CD14-positive monocyte (primary cell): ENCODE data around the gene RPL27A. TPM values are rescaled to one million over a fixed set of nuclear protein-coding genes. Genes with fewer than 3 reads are reported as not detected.

Experiments used
- DNase-seq, 3 donors: peaks; one replicate each; pipeline ENCODE4 v3.0.0-alpha.2; 2011 to 2022
- H2AFZ ChIP-seq: 2 replicates; pipeline ENCODE4 v1.6.0; 2012; ENCODE audit warnings: mild to moderate bottlenecking, low read depth, low read length, inconsistent platforms; ENCODE audit not compliant: insufficient read depth, poor library complexity, severe bottlenecking
- H3K27ac ChIP-seq, 2 donors: 1 replicate in 1 of 2; 2 replicates in 1 of 2; pipeline ENCODE4 v1.5.1; 2012 to 2013; ENCODE audit warnings: low read length in 2 of 2, control low read depth in 1 of 2, inconsistent platforms in 1 of 2, low read depth in 1 of 2, mild to moderate bottlenecking in 1 of 2
- H3K27me3 ChIP-seq, 2 donors: one replicate each; pipeline versions ENCODE4 v1.6.0 to v1.6.1; 2011 to 2013; ENCODE audit warnings: low read length in 2 of 2; ENCODE audit not compliant: control insufficient read depth in 2 of 2, insufficient read depth in 2 of 2
- H3K36me3 ChIP-seq, 2 donors: replicated peaks in 1 of 2; 1 replicate in 1 of 2; 2 replicates in 1 of 2; pipeline versions ENCODE4 v1.5.1 to v1.6.1; 2012 to 2013; ENCODE audit warnings: low read length in 2 of 2, control low read depth in 1 of 2, inconsistent platforms in 1 of 2, mild to moderate bottlenecking in 1 of 2; ENCODE audit not compliant: insufficient read depth in 2 of 2, control insufficient read depth in 1 of 2
- H3K4me1 ChIP-seq, 2 donors: 1 replicate in 1 of 2; 2 replicates in 1 of 2; pipeline versions ENCODE4 v1.5.1 to v1.6.1; 2012 to 2013; ENCODE audit warnings: low read length in 2 of 2, control low read depth in 1 of 2, inconsistent platforms in 1 of 2, mild to moderate bottlenecking in 1 of 2, moderate library complexity in 1 of 2; ENCODE audit not compliant: insufficient read depth in 2 of 2, control insufficient read depth in 1 of 2
- H3K4me2 ChIP-seq: replicated peaks from 2 replicates; pipeline ENCODE3; 2012; ENCODE audit warnings: low read length, moderate library complexity, mild to moderate bottlenecking; ENCODE audit not compliant: poor library complexity, severe bottlenecking; ENCODE audit errors: extremely low read depth
- H3K4me3 ChIP-seq, 3 experiments: fragments of 200-600 bp in 1 of 3; sonication (generic) in 1 of 3; replicated peaks in 1 of 3; 1 replicate in 2 of 3; 2 replicates in 1 of 3; pipeline ENCODE4 v1.5.1; 2011 to 2013; ENCODE audit warnings: low read length in 3 of 3, mild to moderate bottlenecking in 3 of 3, control low read depth in 2 of 3, low read depth in 2 of 3, inconsistent platforms in 1 of 3, moderate library complexity in 1 of 3
- H3K79me2 ChIP-seq: 2 replicates; pipeline ENCODE4 v1.6.0; 2012; ENCODE audit warnings: mild to moderate bottlenecking, control low read depth, inconsistent platforms, low read length, moderate library complexity; ENCODE audit not compliant: insufficient read depth
- H3K9ac ChIP-seq: 2 replicates; pipeline ENCODE4 v1.6.0; 2017; ENCODE audit warnings: low read length, mild to moderate bottlenecking; ENCODE audit not compliant: insufficient read depth, poor library complexity, severe bottlenecking
- H3K9me3 ChIP-seq, 2 donors: replicated peaks in 1 of 2; 1 replicate in 1 of 2; 2 replicates in 1 of 2; pipeline versions ENCODE4 v1.5.1 to v1.6.1; 2012 to 2013; ENCODE audit warnings: low read length in 2 of 2, control low read depth in 1 of 2; ENCODE audit not compliant: control insufficient read depth in 1 of 2, insufficient read depth in 1 of 2
- H4K20me1 ChIP-seq: 2 replicates; pipeline ENCODE4 v1.6.0; 2012; ENCODE audit warnings: mild to moderate bottlenecking, low read length, control low read depth, moderate library complexity; ENCODE audit not compliant: insufficient read depth
- H3K27ac Mint-ChIP-seq, 7 donors: one replicate each; pipeline ENCODE4 v1.8.0; 2020; ENCODE audit warnings: mild to moderate bottlenecking in 7 of 7, mixed read lengths in 7 of 7, moderate library complexity in 6 of 7, inconsistent platforms in 2 of 7
- H3K27me3 Mint-ChIP-seq, 3 donors: one replicate each; pipeline ENCODE4 v1.8.0; 2021 to 2022; ENCODE audit warnings: low read depth in 3 of 3, mild to moderate bottlenecking in 3 of 3, mixed read lengths in 3 of 3, moderate library complexity in 3 of 3, inconsistent platforms in 1 of 3
- H3K36me3 Mint-ChIP-seq, 2 donors: one replicate each; pipeline ENCODE4 v1.8.0; 2020; ENCODE audit warnings: mixed read lengths in 2 of 2, inconsistent platforms in 1 of 2, mild to moderate bottlenecking in 1 of 2
- H3K4me1 Mint-ChIP-seq: one replicate; pipeline ENCODE4 v1.8.0; 2020; ENCODE audit warnings: mild to moderate bottlenecking, mixed read lengths
- H3K4me3 Mint-ChIP-seq, 2 donors: one replicate each; pipeline ENCODE4 v1.8.0; 2020; ENCODE audit warnings: mild to moderate bottlenecking in 2 of 2, mixed read lengths in 2 of 2, moderate library complexity in 1 of 2
- H3K9me3 Mint-ChIP-seq, 7 donors: one replicate each; pipeline ENCODE4 v1.8.0; 2020 to 2022; ENCODE audit warnings: mixed read lengths in 7 of 7, mild to moderate bottlenecking in 6 of 7, moderate library complexity in 6 of 7, inconsistent platforms in 2 of 7
- CTCF ChIP-seq: fragments of 200-600 bp; IDR thresholded peaks from one replicate; pipeline ENCODE4 v1.8.0; 2022; ENCODE audit warnings: antibody characterized with exemption, mild to moderate bottlenecking
- WGBS: methylation state at CpG from one replicate; pipeline ENCODE4 v1.1.5; 2013; ENCODE audit warnings: missing lambda C conversion rate; ENCODE audit not compliant: insufficient coverage; 5-methylcytosine and 5-hydroxymethylcytosine counted together
- intact Hi-C, 2 donors: fragments of 100-400 bp; cut with micrococcal nuclease; formaldehyde crosslinking; loops; one replicate each; pipeline versions ENCODE4 v1.15.0 to v1.15.1; 2023
- polyA plus RNA-seq, 3 donors: library from polyadenylated mRNA; depleted of rRNA in 1 of 3; unstranded in 2 of 3; stranded (reverse) in 1 of 3; fragments of 300-500 nt in 2 of 3; fragments of >200 nt in 1 of 3; fragmentation: Illumina TruSeq in 2 of 3; gene quantifications; 1 replicate in 2 of 3; 2 replicates in 1 of 3; pipeline ENCODE4 v1.2.3, GENCODE V29; 2012 to 2021

Gene RPL27A
- polyA plus RNA-seq, 3 donors, result 572 to 1,233 (median 1,091) TPM

- no CpG with 5 or more reads among the region's 4 CpGs for WGBS
- Histone ChIP-seq H3K4me2 (no peak overlapping the region), H3K4me1 (peaks cover 15 to 22% of the 10 kb centered on the region in 2 donors), H3K27me3 (no peaks in the 10 kb centered on the region), H3K4me3 (no peak overlapping the region), H4K20me1 (no peaks in the 10 kb centered on the region), H3K9ac (no peak overlapping the region), H3K9me3 (no peaks in the 10 kb centered on the region), H3K79me2 (peaks cover 10% of the 10 kb centered on the region), H2AFZ (no peak overlapping the region), H3K36me3 (peaks cover 8 to 16% of the 10 kb centered on the region in 2 donors), H3K27ac (no peak overlapping the region)
- Mint-ChIP-seq H3K27me3 (peaks cover 0 to 1% (median 0%) of the 10 kb centered on the region in 3 donors), H3K27ac (peak overlapping the region in 1 of 7 donors; percentile 9), H3K9me3 (no peaks in the 10 kb centered on the region), H3K4me1 (peaks cover 19% of the 10 kb centered on the region), H3K36me3 (peaks cover 18 to 25% of the 10 kb centered on the region in 2 donors), H3K4me3 (no peak overlapping the region)
- TF ChIP-seq CTCF, result no peak
- no peak for DNase-seq
- intact Hi-C loops, result no loop called here
These were observed 8.1 kb downstream of the RPL27A start for GRCh38 chr11:8690374-8691342.

- Histone ChIP-seq H3K9me3 (no peaks in the 10 kb centered on the region), H4K20me1 (no peaks in the 10 kb centered on the region), H3K27me3 (no peaks in the 10 kb centered on the region), H3K36me3 (peaks cover 0 to 6% of the 10 kb centered on the region in 2 donors), H2AFZ (no peak overlapping the region), H3K27ac (no peak overlapping the region), H3K79me2 (peaks cover 9% of the 10 kb centered on the region), H3K9ac (no peak overlapping the region), H3K4me3 (no peak overlapping the region), H3K4me2 (no peak overlapping the region), H3K4me1 (peaks cover 15 to 22% of the 10 kb centered on the region in 2 donors)
- H3K27me3 Mint-ChIP-seq, result peaks cover 0 to 2% (median 0%) of the 10 kb centered on the region in 3 donors
- peaks cover 10 to 16% of the 10 kb centered on the region in 2 donors for H3K36me3 Mint-ChIP-seq
- H3K27ac Mint-ChIP-seq, result no peak overlapping the region
- WGBS, result 100% methylated on average over 3 of the region's 6 CpGs
- no peak for DNase-seq
- no peaks in the 10 kb centered on the region for H3K9me3 Mint-ChIP-seq
- intact Hi-C loops, result no loop called here
- H3K4me3 Mint-ChIP-seq, result no peak overlapping the region
- TF ChIP-seq CTCF, result no peak
- peaks cover 20% of the 10 kb centered on the region for H3K4me1 Mint-ChIP-seq
These were observed 9.0 kb downstream of the RPL27A start for GRCh38 chr11:8691601-8692000.
